HEK293 (cell line): ENCODE data around the gene CADPS.

Experiments used
- ELK4 ChIP-seq: IDR thresholded peaks from 2 replicates; pipeline ENCODE4 v1.6.1; 2011; ENCODE audit warnings: mild to moderate bottlenecking, low read depth, low read length, borderline replicate concordance
- GLIS2 ChIP-seq: fragments of 450-650 bp; formaldehyde crosslinking; IDR thresholded peaks from 2 replicates; pipeline ENCODE4 v1.5.1; 2016; ENCODE audit warnings: missing biosample characterization, missing genetic modification characterization
- MYNN ChIP-seq: fragments of 450-650 bp; formaldehyde crosslinking; IDR thresholded peaks from 2 replicates; pipeline ENCODE4 v1.5.1; 2016; ENCODE audit warnings: missing biosample characterization, missing genetic modification characterization, borderline replicate concordance
- RBAK ChIP-seq: fragments of 450-650 bp; formaldehyde crosslinking; IDR thresholded peaks from 2 replicates; pipeline ENCODE4 v1.5.1; 2016; ENCODE audit warnings: missing biosample characterization, missing genetic modification characterization
- ZBTB17 ChIP-seq: fragments of 450-650 bp; formaldehyde crosslinking; IDR thresholded peaks from 2 replicates; pipeline ENCODE4 v1.5.1; 2016; ENCODE audit warnings: missing biosample characterization, missing genetic modification characterization
- ZBTB21 ChIP-seq: fragments of 450-650 bp; formaldehyde crosslinking; IDR thresholded peaks from 2 replicates; pipeline ENCODE4 v1.5.1; 2017; ENCODE audit warnings: missing biosample characterization, missing genetic modification characterization
- ZNF140 ChIP-seq: fragments of 450-650 bp; formaldehyde crosslinking; IDR thresholded peaks from 2 replicates; pipeline ENCODE4 v1.5.1; 2016; ENCODE audit warnings: missing biosample characterization, missing genetic modification characterization
- ZNF362 ChIP-seq: fragments of 450-650 bp; formaldehyde crosslinking; IDR thresholded peaks from 2 replicates; pipeline ENCODE4 v1.5.1; 2016; ENCODE audit warnings: missing biosample characterization, missing genetic modification characterization
- ZNF449 ChIP-seq: fragments of 450-650 bp; formaldehyde crosslinking; IDR thresholded peaks from 2 replicates; pipeline ENCODE4 v1.5.1; 2017; ENCODE audit warnings: missing biosample characterization, mild to moderate bottlenecking, missing genetic modification characterization, moderate library complexity
- ZNF513 ChIP-seq: fragments of 450-650 bp; IDR thresholded peaks from 2 replicates; pipeline ENCODE4 v1.5.1; 2018; ENCODE audit warnings: missing biosample characterization, missing genetic modification characterization
- ZNF768 ChIP-seq: fragments of 450-650 bp; formaldehyde crosslinking; IDR thresholded peaks from 2 replicates; pipeline ENCODE4 v1.5.1; 2018; ENCODE audit warnings: missing biosample characterization, mild to moderate bottlenecking, missing genetic modification characterization
- TF ChIP-seq, protein P1 (sequence below): fragments of 450-650 bp; formaldehyde crosslinking; IDR thresholded peaks from 2 replicates; pipeline ENCODE4 v1.5.1; 2016; ENCODE audit warnings: missing biosample characterization, missing genetic modification characterization
- TF ChIP-seq, protein P2 (sequence below): fragments of 450-650 bp; formaldehyde crosslinking; IDR thresholded peaks from 2 replicates; pipeline ENCODE4 v1.5.1; 2016; ENCODE audit warnings: missing biosample characterization, missing genetic modification characterization

DNA sequence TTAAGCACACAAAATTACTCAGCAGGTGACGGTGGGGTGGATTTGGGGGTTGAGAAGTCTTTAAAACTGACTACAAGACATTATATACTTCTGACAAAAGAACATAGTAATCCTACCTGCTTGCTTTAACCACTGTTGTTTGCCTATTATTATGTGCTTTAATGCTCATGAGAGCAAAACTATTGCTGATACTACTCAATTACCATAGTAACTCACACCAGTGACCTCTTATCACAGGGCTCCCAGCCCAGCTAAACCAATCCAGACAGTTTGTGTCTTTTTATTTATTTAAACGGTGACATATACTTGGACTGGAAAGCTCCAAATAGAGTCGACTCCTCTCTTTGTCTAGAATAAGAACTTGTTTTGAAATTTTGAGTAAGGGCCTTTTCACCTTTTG, 459.1 kb downstream of the CADPS start:
- TF ChIP-seq, protein P1, sequence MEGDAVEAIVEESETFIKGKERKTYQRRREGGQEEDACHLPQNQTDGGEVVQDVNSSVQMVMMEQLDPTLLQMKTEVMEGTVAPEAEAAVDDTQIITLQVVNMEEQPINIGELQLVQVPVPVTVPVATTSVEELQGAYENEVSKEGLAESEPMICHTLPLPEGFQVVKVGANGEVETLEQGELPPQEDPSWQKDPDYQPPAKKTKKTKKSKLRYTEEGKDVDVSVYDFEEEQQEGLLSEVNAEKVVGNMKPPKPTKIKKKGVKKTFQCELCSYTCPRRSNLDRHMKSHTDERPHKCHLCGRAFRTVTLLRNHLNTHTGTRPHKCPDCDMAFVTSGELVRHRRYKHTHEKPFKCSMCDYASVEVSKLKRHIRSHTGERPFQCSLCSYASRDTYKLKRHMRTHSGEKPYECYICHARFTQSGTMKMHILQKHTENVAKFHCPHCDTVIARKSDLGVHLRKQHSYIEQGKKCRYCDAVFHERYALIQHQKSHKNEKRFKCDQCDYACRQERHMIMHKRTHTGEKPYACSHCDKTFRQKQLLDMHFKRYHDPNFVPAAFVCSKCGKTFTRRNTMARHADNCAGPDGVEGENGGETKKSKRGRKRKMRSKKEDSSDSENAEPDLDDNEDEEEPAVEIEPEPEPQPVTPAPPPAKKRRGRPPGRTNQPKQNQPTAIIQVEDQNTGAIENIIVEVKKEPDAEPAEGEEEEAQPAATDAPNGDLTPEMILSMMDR (tag by site-specific recombination): no peak
- TF ChIP-seq ZNF768 (tag by site-specific recombination) (no peak), ZNF362 (tag by site-specific recombination) (no peak), ZNF140 (tag by site-specific recombination) (no peak), ZBTB17 (tag by site-specific recombination) (no peak), ZBTB21 (no peak), ZNF449 (tag by site-specific recombination) (no peak), RBAK (tag by site-specific recombination) (no peak), MYNN (tag by site-specific recombination) (no peak), GLIS2 (tag by site-specific recombination) (no peak), ELK4 (no peak), ZNF513 (tag by site-specific recombination) (no peak)
- TF ChIP-seq, protein P2, sequence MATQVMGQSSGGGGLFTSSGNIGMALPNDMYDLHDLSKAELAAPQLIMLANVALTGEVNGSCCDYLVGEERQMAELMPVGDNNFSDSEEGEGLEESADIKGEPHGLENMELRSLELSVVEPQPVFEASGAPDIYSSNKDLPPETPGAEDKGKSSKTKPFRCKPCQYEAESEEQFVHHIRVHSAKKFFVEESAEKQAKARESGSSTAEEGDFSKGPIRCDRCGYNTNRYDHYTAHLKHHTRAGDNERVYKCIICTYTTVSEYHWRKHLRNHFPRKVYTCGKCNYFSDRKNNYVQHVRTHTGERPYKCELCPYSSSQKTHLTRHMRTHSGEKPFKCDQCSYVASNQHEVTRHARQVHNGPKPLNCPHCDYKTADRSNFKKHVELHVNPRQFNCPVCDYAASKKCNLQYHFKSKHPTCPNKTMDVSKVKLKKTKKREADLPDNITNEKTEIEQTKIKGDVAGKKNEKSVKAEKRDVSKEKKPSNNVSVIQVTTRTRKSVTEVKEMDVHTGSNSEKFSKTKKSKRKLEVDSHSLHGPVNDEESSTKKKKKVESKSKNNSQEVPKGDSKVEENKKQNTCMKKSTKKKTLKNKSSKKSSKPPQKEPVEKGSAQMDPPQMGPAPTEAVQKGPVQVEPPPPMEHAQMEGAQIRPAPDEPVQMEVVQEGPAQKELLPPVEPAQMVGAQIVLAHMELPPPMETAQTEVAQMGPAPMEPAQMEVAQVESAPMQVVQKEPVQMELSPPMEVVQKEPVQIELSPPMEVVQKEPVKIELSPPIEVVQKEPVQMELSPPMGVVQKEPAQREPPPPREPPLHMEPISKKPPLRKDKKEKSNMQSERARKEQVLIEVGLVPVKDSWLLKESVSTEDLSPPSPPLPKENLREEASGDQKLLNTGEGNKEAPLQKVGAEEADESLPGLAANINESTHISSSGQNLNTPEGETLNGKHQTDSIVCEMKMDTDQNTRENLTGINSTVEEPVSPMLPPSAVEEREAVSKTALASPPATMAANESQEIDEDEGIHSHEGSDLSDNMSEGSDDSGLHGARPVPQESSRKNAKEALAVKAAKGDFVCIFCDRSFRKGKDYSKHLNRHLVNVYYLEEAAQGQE (tag by site-specific recombination): no peak
